Fibroblast of the aortic adventitia (primary cell): ENCODE data around the gene OSGEP. TPM values are rescaled to one million over a fixed set of nuclear protein-coding genes. Genes with fewer than 3 reads are reported as not detected.
A peak's percentile ranks its signal among the peaks of the same experiment; 100 is the strongest.

Experiments
- DNase-seq: peaks from one replicate; pipeline ENCODE4 v3.0.0-alpha.2; 2010; ENCODE audit warnings: low read depth
- H3K4me3 ChIP-seq: 2 replicates; pipeline ENCODE4 v1.5.1; 2011; ENCODE audit warnings: low read depth, mild to moderate bottlenecking, control low read depth, low read length, moderate library complexity
- total RNA-seq: library from RNA; depleted of rRNA; stranded (reverse); fragments of >200 nt; gene quantifications from 2 replicates; pipeline ENCODE4 v1.2.3, GENCODE V29; 2012; ENCODE audit warnings: low replicate concordance
- TF ChIP-seq, protein P1 (sequence below): IDR thresholded peaks from 2 replicates; pipeline ENCODE4 v1.5.1; 2011; ENCODE audit warnings: mild to moderate bottlenecking, low read length, control low read depth, inconsistent platforms; ENCODE audit not compliant: insufficient read depth

Gene OSGEP
- total RNA-seq, 1 donor = 45.6 TPM

DNA sequence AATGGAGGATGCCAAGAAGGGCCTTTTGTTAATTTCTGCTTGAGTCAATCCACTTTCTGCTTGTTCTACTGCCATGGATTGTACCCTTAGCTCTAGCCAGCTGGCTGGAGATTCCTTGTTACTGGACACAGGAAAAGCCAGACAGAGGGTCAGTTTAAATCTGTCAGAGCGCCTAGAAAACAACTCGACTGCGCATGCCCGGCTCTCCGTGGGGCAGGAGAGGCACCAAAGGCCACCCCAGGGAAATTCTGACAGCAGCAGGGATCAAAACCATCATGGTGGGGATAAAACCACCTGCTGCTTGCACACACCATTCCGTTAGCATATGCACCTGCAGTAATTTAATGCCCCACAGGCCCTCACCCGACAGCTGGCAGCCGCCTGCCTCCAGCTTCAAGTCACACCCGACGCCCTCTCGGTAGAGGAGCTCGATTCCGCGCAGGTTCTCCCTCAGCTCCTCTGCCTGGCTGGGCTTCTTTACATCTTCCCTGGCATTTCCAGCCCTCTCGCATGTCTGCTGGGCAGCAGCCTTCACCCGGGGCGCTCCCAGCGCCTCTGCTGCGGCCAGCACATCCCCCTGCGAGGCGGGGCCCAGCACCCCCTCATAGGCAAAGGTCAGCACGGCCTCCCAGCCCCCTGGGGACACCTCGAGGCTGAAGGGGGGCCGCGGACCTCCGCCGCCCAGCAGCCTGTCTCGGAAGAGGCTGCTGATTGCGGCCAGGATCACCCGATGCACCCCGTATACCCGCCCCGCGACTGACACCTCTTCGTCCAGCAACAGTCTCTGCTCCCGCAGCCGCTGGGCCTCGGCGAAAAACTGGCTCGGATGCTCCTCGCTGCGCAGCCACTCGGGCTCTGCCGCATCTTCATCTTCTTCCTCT, 19.7 kb downstream of the OSGEP start:
- DNase-seq = peak; percentile 30
- TF ChIP-seq, protein P1, sequence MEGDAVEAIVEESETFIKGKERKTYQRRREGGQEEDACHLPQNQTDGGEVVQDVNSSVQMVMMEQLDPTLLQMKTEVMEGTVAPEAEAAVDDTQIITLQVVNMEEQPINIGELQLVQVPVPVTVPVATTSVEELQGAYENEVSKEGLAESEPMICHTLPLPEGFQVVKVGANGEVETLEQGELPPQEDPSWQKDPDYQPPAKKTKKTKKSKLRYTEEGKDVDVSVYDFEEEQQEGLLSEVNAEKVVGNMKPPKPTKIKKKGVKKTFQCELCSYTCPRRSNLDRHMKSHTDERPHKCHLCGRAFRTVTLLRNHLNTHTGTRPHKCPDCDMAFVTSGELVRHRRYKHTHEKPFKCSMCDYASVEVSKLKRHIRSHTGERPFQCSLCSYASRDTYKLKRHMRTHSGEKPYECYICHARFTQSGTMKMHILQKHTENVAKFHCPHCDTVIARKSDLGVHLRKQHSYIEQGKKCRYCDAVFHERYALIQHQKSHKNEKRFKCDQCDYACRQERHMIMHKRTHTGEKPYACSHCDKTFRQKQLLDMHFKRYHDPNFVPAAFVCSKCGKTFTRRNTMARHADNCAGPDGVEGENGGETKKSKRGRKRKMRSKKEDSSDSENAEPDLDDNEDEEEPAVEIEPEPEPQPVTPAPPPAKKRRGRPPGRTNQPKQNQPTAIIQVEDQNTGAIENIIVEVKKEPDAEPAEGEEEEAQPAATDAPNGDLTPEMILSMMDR = no peak
- no peak overlapping the region for H3K4me3 ChIP-seq

DNA sequence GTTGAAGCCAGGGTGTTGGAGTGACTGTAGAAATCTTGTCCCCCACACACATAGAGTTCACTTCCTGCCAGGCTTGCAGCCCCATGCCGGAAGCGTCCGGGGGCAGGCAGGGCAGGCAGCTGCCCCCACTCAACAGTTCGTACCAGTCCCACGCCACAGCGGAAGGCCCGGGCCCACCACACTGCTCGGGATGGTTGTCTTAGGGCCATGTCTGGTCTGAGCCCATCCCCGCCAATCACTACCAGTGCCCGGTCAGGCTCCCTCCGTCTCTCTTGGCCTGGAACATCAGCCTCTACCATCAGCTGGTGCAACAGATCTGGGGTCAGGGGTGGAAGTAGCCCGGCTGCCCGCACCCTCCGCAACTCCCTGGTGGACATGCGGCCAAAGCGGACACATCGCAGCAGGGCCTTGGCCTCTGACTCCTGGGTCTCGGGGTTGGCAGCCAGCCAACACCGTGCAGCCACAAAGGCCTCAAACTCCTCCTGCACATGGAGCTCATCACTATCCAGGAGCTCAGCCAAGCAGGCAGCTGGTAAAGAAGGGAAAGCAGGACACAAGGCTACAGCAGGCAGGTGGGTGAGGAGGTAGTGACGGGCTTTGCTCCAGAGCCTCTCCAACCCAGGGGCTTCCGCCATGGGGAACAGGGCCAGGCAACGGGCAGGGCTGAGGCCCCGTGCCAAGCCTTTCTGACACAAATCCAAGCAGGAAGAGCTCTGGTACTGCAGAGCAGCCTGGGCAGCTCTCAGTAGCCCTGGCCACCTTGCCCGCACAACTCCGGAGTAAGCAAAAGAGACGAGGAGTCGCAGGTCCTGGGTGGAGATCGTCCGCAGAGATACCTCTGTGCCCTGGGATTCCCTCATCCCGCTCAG, 24.6 kb downstream of the OSGEP start:
- TF ChIP-seq, protein P1 = no peak
- H3K4me3 ChIP-seq = no peak overlapping the region
- no peak for DNase-seq

DNA sequence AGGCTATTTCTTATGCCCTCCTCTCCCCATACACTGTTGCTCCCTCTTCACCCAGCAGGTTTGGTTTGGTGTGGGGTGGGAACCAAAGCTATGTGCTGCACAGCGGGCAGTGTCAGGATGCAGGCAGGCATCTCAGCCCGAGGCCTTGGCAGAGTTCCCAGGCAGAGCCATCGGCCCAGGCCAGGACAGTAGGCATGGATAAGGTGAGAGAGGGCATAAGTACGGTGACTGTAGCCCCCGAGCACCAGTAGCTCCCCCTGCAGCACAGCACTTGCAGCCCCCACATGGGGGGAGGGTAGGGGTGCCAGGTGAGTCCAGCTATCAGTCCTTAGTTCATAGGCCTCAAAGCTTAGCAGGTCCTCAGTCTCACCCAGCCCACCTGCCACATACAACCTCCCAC, 25.8 kb downstream of the OSGEP start:
- no peak for DNase-seq
- H3K4me3 ChIP-seq = no peak overlapping the region
- TF ChIP-seq, protein P1 = no peak

DNA sequence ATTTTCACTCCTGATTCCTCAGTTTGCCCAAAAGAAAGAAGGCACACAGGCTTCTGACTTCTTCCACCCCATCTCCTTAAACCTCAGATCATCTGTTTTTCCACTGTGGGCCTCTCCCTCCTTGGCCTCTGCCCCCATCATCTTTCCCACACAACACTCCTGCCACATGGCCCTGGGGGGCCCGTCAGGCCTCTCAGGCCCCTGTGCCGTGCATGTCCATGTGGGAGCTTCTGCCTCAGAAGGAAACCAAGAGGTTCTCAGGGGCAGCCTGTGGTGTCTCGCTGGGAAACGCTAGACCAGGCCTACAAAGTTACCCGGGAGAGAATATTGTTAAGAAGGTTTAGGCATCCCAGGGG, 26.6 kb downstream of the OSGEP start:
- TF ChIP-seq, protein P1 = no peak
- DNase-seq = no peak
- H3K4me3 ChIP-seq = no peak overlapping the region

DNA sequence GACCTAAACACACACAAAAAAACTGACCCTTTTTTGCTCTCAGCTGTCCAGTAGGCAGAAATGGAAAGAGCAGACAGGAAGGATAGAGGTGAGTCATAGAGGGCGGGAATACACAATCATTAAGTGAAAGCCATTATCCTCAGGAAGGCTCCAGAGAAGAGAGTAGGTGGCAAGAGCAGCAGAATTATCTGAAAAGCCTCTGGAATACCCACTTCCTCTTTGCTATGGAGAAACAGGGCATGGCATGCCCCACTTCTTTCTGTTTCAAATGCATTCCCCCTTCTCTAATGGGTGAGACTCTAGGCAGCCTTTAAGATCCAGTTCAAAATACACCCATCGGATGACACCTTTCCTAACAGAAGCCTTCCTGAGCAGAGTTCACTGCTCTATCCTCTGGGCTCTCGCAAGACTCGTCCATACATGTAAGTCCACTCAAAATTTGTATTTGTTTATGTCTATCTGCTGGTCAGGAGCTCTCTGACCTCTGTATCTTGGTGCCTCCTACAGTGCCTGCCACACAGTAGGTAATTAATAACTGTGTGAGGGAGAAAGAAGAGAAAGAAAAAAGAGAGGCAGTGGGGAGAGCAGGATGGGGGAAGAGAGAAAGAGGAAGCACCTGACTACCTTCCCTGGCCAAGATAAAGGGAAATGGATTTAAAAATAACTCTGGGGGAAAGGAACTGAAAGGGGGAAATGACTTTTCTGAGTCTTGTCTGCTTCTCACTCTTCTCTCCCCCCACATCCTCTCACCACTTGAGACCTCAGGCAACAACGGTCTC, 27.2 kb downstream of the OSGEP start:
- peak; percentile 59 for DNase-seq
- H3K4me3 ChIP-seq = no peak overlapping the region
- TF ChIP-seq, protein P1 = no peak

DNA sequence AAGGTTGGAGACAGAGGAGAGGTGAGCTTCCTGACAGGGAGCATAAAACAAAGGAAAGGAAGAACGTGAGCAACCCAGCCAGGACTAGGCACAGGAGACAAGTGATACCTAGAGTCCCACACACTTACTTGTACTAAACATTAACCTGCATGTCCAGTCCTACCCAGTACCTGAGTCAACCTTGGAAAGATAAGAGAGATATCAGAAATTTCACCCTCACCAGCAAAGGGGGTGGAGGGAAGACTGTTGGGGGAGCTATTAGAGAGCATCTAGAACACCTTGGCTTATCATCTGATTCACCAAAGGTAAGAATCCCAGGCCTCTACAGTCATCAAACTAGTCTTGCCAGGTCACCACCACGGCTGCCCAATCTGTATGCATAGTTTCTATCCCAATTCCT, 29.8 kb downstream of the OSGEP start:
- no peak for DNase-seq
- no peak overlapping the region for H3K4me3 ChIP-seq
- TF ChIP-seq, protein P1 = no peak
